GM19395 (cell line): Measurements from ENCODE around the gene LGI2.
"Not testable (repeated sequence)": the region's sequence is repeated elsewhere in the genome, so short reads cannot be mapped to it uniquely, and the experiment has no call there.

Source experiments
- ATAC-seq: cut with Tn5 transposase; IDR thresholded peaks from one replicate; pipeline ENCODE4 v1.9.1; 2021; ENCODE audit warnings: mild to moderate bottlenecking, moderate library complexity; ENCODE audit not compliant: unreplicated experiment

Gene LGI2

GRCh38 chr4:25030277-25031076 is at the start of gene LGI2:
TSS of gene LGI2 (minus strand) at chr4:25030946. CDS start at chr4:25030693, 253 bp downstream.
- ATAC-seq, result no peak

- no peak for ATAC-seq
Measured at GRCh38 chr4:25078523-25078922, 47.8 kb upstream of the LGI2 start.

GRCh38 chr4:25076625-25077398 is 46.1 kb upstream of the LGI2 start:
- ATAC-seq, result no peak

- ATAC-seq, result no peak
Measured at GRCh38 chr4:25075851-25076250, 45.1 kb upstream of the LGI2 start.

GRCh38 chr4:25075129-25075528 is 44.4 kb upstream of the LGI2 start:
- no peak for ATAC-seq

- no peak for ATAC-seq
Measured at GRCh38 chr4:25070545-25070944, 39.8 kb upstream of the LGI2 start.

GRCh38 chr4:25069014-25069413 is 38.3 kb upstream of the LGI2 start:
- ATAC-seq, result no peak

- ATAC-seq, result no peak
Measured at GRCh38 chr4:25068386-25068785, 37.6 kb upstream of the LGI2 start.

- no peak for ATAC-seq
Measured at GRCh38 chr4:25065932-25066590, 35.3 kb upstream of the LGI2 start.

GRCh38 chr4:25065431-25065858 is 34.7 kb upstream of the LGI2 start:
- no peak for ATAC-seq

GRCh38 chr4:25064447-25064846 is 33.7 kb upstream of the LGI2 start:
- not testable (repeated sequence) for ATAC-seq

GRCh38 chr4:25063116-25063515 is 32.4 kb upstream of the LGI2 start:
- ATAC-seq, result no peak

GRCh38 chr4:25062098-25062497 is 31.4 kb upstream of the LGI2 start:
- no peak for ATAC-seq

- no peak for ATAC-seq
Measured at GRCh38 chr4:25061602-25062001, 30.9 kb upstream of the LGI2 start.

GRCh38 chr4:25060963-25061340 is 30.2 kb upstream of the LGI2 start:
- no peak for ATAC-seq

GRCh38 chr4:25060241-25060962 is 29.7 kb upstream of the LGI2 start:
- ATAC-seq, result no peak

- ATAC-seq, result no peak
Measured at GRCh38 chr4:25059791-25060190, 29.0 kb upstream of the LGI2 start.

- ATAC-seq, result no peak
Measured at GRCh38 chr4:25058796-25059195, 28.1 kb upstream of the LGI2 start.

GRCh38 chr4:25057299-25057698 is 26.6 kb upstream of the LGI2 start:
- ATAC-seq, result no peak

- ATAC-seq, result not testable (repeated sequence)
Measured at GRCh38 chr4:25052037-25052436, 21.3 kb upstream of the LGI2 start.

GRCh38 chr4:25051534-25051933 is 20.8 kb upstream of the LGI2 start:
- no peak for ATAC-seq
